GM18867 (cell line): ENCODE measurements around the gene IRF3.
A peak's percentile ranks its signal among the peaks of the same experiment; 100 is the strongest.
"Not testable (repeated sequence)": the region's sequence is repeated elsewhere in the genome, so short reads cannot be mapped to it uniquely, and the experiment has no call there.

Experiments used
- ATAC-seq: cut with Tn5 transposase; IDR thresholded peaks from one replicate; pipeline ENCODE4 v1.9.1; 2021; ENCODE audit warnings: mild to moderate bottlenecking, moderate library complexity; ENCODE audit not compliant: unreplicated experiment

Gene IRF3

DNA sequence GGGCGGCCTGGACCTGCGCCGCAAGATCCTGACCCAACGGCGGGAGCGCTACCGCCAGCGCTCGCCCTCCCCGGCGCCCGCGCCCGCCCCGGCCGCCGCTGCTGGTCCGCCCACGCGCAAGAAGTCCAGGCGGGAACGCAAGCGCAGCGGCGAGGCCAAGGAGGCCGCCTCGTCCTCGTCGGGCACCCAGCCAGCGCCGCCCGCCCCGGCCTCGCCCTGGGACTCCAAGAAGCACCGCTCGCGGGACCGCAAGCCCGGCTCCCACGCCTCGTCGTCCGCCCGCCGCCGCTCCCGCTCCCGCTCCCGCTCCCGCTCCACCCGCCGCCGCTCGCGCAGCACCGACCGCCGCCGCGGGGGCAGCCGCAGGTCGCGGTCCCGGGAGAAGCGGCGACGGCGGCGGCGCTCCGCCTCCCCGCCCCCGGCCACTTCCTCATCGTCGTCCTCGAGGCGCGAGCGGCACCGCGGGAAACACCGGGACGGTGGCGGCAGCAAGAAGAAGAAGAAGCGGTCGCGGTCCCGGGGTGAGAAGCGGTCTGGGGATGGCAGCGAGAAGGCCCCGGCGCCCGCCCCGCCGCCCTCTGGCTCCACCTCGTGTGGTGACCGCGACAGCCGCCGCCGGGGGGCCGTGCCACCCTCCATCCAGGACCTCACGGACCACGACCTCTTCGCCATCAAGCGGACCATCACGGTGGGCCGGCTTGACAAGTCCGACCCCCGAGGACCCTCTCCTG lies 13.7 kb downstream of the IRF3 start:
- ATAC-seq, result no peak

DNA sequence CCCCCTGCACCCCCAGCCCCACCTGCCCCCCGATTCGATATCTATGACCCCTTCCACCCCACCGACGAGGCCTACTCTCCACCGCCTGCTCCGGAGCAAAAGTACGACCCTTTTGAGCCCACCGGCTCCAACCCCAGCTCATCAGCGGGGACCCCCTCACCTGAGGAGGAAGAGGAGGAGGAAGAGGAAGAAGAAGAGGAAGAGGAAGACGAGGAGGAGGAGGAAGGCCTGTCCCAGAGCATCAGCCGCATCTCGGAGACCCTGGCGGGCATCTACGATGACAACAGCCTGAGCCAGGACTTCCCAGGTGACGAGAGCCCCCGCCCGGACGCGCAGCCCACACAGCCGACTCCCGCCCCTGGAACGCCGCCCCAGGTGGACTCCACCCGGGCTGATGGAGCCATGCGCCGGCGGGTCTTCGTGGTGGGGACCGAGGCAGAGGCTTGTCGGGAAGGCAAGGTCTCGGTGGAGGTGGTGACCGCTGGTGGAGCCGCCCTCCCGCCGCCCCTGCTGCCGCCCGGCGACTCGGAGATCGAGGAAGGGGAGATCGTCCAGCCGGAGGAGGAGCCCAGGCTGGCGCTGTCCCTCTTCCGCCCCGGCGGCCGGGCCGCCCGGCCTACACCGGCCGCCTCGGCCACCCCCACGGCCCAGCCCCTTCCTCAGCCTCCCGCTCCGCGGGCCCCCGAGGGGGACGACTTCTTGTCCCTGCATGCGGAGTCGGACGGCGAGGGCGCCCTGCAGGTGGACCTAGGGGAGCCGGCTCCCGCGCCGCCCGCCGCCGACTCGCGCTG lies 14.4 kb downstream of the IRF3 start:
- ATAC-seq, result no peak

DNA sequence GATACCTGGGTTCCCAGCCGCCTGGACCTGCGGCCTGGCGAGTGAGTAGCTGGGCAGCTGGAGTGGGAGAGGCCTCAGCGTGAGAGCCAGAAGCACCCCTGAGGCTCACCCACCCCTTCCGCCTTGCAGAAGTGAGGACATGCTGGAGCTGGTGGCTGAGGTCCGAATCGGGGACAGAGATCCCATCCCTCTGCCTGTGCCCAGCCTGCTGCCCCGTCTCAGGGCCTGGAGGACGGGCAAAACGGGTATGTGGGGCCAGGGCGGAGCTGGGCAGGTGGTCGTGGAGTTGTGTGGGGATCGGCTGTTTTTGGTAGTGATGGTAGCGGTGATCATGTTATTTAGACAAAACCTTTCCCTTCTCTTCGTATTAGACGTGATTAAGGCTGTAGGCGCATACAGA lies 19.1 kb downstream of the IRF3 start:
- ATAC-seq, result no peak

DNA sequence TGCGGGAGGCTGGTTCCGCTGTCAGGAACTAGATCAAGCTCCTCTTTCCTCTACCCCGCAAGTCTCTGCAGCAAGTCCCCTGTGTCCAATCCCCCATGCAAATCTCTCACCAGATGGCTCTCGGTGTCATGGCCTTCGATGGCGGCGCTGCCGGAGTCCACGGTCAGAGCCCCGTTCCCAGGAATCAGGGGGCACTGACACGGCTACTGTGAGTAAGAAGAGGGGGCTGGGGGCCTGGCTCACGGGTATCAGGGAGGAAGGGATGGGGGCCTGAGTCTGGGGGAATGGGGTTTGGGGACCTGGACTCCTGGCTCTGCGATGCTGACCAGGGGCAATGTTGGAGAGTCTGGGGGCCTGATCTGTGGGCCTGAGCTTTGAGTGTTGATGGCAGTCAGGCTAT lies 19.7 kb downstream of the IRF3 start:
- ATAC-seq, result no peak

DNA sequence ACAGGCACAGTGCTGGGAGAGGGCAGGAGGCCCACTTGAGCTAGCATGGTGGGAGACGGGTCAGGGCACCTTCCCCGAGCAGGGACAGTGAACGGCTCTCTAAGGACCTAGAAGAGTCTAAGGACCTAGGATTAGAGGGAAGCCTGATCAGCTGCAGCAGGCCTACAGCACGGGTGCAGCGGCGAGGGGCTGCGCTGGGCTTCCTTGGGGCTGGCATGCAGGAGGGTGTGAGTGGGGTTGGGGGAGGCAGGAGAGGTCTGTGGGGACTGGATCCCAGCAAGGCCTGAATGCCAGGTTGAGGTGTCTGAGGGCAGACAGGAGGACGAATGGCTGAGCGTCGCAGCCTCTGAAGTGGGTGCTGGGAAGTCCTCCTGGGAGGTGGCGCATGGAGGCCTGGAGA lies 20.1 kb downstream of the IRF3 start:
- ATAC-seq, result no peak

GRCh38 chr19:49643466-49643865 lies 22.2 kb downstream of the IRF3 start:
- no peak for ATAC-seq

GRCh38 chr19:49642492-49643035 lies 23.1 kb downstream of the IRF3 start:
- no peak for ATAC-seq

DNA sequence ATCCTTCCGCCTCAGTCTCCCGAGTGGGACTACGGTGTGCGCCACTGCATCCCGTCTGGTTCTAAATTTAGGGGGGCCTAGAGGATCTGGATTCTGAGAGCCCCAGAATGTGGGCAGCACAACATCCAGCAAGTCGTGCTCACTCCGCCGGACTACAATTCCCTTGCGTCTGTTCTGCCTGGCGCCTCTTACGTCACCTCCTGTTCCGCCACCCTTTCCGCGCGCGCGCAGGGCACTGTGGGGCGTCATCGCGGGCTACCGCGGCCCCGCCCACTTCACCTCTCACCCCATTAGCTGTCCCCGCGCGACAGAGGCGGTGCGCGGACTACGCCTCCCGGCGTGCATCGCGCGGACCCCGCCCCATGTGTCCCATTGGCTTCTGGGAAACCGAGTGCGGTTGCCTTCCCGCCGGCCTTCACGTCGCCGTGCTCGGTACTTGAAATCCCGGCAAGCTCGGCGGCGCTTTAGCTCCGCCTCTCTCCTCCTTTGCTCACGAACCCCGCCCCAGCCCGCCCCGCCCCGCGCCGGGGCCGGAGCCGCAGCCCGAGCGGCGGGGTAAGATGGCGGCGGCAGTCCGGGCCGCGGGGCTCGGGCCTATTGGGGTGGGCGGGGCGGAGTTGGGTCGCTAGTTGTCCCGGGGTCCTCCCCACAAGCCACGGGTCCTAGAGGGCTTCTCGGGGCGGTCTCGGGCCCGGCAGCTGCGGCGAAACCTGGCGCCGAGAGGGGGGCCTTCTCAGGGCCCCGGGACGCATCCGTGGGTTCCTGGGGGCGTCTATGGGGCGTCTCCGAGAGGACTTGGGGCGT lies 23.8 kb downstream of the IRF3 start, which contains the start of gene SCAF1:
SCAF1 (plus strand) TSS at position 522 of the 804 bp plus-strand sequence. CDS start 2,818 bp downstream, outside the sequence.
- peak; percentile 59 for ATAC-seq

DNA sequence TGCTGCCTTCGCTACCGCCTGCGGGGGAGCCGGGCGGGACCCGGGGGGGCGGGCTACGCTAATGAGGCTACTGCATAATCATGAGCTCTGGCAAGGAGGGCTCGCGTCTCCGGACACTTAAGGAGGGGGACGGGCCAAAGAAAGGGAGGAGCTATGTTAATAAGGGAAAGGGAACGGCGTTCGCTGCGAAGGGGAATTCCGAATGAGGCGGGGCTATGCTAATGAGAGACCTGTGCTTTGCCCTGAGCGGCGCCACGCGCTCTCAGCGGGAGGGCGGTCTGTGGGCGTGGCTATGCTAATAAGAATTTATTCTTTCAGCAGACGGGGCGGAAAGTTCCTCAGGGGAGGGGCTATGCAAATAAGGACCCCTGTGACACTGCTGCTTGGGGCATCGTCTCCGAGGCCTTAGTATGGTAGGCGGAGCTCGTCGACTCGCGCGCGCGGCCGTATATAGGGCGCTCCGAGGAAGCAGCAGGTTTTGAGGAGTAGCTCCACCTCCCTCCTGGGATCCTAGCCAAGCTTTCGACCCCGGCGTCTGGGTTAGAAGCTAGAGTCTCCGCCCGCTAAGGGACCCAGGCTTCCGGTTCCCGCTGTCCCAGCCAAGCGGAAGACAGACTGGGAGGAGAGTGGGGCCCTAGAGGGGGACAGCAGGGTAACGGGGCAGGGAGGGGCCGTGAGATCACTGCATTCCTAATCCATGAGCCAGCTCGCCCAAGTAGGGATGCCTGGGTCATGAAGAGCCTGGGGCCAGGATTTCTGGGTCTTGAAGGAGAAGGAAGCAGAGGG lies 25.4 kb downstream of the IRF3 start, which contains the start of gene RRAS:
RRAS (minus strand) TSS at position 31 of the 786 bp plus-strand sequence. CDS start 45 bp downstream, outside the sequence.
- ATAC-seq, result peak; percentile 60

DNA sequence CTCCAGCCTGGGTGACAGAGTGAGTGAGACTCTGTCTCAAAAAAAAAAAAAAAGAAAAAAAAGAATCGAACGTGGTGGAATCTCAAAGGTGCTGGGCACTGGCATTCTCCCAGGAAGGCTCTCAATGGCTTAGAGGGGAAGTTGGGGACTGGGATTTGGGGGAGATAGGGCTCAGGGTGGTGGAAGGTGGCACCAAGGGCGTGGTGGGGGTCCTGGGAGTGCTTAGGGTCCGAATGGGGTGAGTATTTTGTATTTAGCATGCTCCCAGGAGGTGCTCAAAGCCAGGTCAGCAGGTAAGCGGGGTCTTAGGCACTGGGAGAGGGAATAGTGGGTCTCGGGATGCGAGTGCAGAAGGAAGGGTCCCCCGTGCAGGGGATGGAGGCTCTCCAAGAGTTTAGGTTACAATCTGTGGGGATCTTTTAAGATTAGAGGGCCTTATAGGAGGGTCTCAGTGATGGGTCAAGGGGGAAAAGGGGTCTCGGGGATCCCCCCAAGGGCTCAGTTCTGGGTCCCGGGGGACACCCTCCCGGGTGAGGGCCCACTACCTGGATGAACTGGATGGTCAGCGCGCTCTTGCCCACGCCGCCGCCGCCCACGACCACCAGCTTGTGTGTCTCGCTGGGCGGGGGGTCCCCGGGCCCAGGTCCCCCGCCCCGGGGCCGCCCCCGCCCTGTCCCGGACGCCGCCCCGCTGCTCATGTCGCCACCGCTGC lies 26.1 kb downstream of the IRF3 start:
- no peak for ATAC-seq

GRCh38 chr19:49637821-49638738 lies 27.6 kb downstream of the IRF3 start:
- ATAC-seq, result no peak

DNA sequence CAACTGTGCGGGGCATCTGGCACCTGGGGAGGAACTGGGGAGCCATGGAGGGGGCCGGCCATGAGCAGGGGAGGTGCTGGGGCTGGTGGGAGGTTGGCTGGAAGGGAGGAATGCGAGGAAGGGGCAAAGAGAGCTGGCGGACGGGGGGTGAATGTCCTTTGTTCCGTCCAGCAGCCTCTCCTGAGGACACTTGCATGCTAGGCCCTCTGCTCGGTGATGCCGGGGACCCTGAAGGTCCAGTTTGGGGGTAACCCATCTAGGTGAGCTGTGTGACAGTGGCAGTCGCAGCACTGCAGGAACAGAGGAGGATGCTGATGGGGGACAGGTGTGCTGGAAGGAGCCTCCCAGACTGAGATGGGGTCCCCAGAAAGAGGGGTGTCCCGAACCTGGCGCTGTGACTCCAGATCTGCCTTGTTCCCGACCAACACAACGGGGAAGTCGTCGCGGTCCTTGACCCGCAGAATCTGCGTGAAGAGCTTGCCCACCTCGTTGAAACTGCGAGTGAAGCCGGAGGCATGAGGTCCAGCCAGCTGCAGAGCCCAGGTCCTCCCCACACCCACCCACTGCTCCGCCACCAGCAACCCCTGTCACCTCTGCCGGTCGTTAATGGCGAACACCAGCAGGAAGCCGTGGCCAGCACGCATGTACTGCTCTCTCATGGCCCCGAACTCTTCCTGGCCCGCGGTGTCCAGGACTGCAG lies 29.3 kb downstream of the IRF3 start:
- ATAC-seq, result no peak

DNA sequence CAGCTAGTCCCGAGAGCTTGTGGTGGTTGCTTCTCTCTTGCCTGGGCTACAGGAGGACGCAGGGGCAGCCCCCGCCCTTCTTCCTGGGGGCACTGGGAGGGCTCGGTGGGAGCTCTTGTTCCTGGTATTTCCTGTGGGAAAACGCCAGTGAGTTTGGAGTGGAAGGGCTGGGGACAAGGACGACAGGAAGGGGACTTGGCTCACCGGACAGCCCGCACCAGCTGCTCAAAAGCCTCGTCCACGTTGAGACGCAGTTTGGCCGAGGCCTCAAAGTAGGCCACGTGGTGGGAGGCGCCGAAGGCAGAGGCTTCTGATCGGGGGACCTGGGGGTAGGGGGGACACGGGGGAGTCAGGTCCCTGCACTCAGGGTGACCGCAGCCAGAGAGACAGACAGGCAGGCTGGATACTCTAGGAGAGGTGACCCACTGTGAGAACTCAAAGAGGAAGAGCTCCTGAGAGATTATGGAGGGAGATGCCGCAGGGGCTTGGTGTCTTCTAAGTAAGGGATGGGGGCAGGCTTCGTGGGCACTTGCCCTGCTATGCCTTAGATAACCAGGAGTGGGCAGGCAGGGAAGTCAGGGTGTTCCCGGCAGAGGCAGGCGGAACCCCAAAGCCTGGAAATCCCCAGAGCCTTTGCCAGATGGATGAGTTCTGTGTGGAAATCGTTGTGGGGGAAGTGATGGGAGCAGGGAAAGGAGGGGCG lies 30.0 kb downstream of the IRF3 start:
- ATAC-seq, result no peak

- not testable (repeated sequence) for ATAC-seq
These were observed 32.4 kb downstream of the IRF3 start for GRCh38 chr19:49633273-49633672.

- ATAC-seq, result no peak
These were observed 33.1 kb downstream of the IRF3 start for GRCh38 chr19:49632576-49632975.

- ATAC-seq, result no peak
These were observed 34.0 kb downstream of the IRF3 start for GRCh38 chr19:49631610-49632192.
